NCI-H146 treated with DMSO at 0.1 percent for 48 hours (cell line): Measurements from ENCODE around the gene CLDN3.
A peak's percentile ranks its signal among the peaks of the same experiment; 100 is the strongest.

ENCODE experiments used
- DNase-seq: peaks from one replicate; lab custom pipeline; 2025; ENCODE audit not compliant: unreplicated experiment; lab: John Stamatoyannopoulos, UW

CLDN3 gene

DNA sequence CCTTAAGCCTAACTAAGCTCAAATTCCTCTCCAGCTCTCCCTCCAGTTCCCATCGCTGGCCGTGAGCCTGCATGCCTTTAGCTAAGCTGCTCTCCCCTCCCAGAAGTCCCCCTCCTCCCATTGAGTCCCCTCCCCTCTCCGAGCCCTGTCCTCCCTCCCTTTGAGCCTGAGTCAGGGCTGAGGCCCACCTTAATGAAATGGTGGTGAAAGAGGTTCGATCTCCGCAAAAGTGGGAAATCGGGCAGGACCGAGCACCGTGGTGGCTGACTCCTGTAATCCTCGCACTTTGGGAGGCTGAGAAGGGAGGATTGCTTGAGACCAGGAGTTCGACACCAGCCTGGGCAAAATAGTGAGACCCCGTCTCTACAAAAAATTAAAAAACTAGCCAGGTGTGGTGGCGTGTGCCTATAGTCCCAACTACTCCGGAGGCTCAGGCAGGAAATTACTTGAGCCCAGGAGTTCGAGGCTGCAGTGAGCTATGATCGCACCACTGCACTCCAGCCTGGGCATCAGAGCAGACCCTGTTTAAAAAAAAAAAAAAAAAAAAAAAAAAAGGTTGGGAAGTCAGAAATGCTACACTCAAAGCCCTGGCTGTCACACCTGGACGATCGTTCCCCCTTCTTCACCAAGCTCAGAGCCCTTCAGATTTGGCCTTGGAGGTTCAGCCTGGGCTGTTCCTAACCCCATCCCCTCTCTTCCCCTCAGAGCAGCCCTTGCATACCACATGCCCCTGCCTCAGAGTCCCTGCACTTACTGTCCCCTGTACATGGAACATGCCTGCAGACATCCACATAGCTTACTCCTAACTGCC lies 995 bp upstream of the CLDN3 start:
- no peak for DNase-seq

DNA sequence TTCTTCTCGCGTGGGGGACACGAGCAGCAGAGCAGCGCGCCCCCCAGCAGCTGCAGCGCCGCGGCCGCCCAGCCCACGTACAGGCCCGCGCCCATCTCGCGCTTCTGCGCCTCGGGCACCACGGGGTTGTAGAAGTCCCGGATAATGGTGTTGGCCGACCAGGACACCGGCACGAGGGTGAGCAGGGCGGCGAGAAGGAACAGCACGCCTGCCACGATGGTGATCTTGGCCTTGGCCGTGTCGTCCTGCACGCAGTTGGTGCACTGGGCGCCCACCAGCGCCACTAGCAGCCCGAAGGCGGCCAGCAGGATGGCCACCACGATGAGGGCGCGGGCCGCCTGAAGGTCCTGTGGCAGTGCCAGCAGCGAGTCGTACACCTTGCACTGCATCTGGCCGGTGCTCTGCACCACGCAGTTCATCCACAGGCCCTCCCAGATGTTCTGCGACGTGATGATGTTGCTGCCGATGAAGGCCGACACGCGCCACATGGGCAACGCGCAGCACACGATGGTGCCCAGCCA lies 529 bp downstream of the CLDN3 start:
- no peak for DNase-seq

GRCh38 chr7:73768641-73769480 lies 1.2 kb downstream of the CLDN3 start:
- DNase-seq: no peak

- no peak for DNase-seq
Measured at GRCh38 chr7:73766556-73767229, 3.4 kb downstream of the CLDN3 start.

GRCh38 chr7:73762659-73762999 lies 7.4 kb downstream of the CLDN3 start:
- DNase-seq: no peak

GRCh38 chr7:73761854-73762658 lies 8.0 kb downstream of the CLDN3 start:
- no peak for DNase-seq

GRCh38 chr7:73758581-73759138 lies 11.4 kb downstream of the CLDN3 start:
- no peak for DNase-seq

- no peak for DNase-seq
Measured at GRCh38 chr7:73749931-73750776, 19.9 kb downstream of the CLDN3 start.

DNA sequence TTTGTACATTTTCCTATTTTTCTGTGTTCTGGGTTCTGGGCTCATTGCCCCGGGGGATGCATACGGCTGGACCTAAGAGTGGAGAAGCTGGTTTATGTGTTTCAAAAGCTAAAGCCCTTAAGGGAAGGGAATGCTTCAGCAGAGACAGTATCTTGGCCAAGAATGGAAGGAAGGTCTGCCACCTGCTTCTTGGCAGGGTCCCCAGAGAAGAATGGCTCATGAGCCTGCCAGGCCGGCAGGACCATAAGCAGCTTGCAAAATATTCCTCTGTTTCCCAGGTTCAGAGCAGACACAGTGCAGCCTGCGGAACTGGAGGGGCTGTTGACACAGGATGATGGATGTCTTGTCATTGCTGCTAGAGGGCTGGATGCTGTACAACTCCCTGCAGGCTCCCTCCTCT lies 23.7 kb downstream of the CLDN3 start:
- no peak for DNase-seq

DNA sequence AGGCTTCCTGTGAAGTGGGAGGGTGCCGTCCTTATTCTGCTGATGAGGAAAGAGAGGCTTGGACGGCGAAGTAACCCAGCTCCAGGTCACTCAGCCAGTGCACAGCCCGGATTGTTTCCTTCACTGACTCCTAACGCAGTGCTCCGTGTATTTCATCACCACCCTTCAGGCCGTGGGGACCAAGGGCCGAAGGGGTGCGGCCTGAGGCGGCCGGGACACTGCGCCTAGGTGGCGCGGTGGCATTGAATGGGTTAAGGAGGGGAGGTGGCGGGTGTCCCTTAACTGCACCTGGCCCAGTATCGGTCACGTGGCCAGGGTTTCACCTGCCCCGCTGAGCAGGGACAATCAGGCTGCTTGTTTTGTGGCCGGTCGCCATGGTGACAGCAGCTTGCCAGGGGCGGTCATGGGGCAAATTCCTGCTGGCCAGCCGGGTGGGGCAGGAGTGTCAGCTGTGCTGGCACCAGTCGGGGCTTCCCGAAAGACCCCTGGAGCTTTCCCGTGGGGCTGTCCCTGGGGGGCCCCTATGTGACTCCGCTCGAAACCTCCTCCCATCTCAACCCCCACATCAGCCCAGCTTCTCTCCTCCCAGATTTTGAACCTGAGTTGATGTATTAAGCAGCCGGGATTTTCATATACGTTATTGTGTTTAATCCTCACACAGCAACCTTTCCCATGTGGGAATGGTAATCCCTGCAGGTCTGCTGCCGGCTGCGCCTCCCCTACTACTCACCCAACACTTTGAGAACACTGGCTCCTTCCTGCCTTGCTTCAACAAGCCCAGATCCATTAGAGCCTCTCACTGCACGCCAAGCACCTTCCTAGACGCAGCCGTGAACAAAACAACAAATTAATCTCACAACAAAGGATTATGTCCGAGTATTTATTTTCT lies 27.1 kb downstream of the CLDN3 start:
- peak; percentile 95 for DNase-seq

GRCh38 chr7:73742338-73742752 lies 27.7 kb downstream of the CLDN3 start:
- DNase-seq: no peak

DNA sequence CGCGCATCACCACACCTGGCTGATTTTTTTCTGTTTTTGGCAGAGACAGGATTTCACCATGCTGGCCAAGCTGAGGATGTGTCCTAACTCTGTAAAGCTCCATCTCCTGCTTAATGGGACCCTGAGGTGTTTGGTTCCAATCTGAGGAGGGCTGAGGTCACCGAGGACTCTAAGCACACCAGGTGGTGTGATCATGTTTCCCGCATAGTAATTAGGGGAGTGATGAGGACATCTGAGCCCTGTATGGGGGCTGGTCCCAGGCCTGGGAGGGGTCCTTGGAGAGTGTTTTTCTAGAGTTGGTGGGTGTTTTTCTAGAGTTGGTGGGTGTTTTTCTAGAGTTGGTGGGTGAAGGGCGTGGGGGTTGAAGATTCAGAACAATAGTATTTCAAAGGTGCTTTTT lies 28.5 kb downstream of the CLDN3 start:
- peak; percentile 71 for DNase-seq

- DNase-seq: no peak
Measured at GRCh38 chr7:73740771-73741170, 29.3 kb downstream of the CLDN3 start.

GRCh38 chr7:73740212-73740611 lies 29.9 kb downstream of the CLDN3 start:
- no peak for DNase-seq

- DNase-seq: no peak
Measured at GRCh38 chr7:73739387-73739767, 30.7 kb downstream of the CLDN3 start.

DNA sequence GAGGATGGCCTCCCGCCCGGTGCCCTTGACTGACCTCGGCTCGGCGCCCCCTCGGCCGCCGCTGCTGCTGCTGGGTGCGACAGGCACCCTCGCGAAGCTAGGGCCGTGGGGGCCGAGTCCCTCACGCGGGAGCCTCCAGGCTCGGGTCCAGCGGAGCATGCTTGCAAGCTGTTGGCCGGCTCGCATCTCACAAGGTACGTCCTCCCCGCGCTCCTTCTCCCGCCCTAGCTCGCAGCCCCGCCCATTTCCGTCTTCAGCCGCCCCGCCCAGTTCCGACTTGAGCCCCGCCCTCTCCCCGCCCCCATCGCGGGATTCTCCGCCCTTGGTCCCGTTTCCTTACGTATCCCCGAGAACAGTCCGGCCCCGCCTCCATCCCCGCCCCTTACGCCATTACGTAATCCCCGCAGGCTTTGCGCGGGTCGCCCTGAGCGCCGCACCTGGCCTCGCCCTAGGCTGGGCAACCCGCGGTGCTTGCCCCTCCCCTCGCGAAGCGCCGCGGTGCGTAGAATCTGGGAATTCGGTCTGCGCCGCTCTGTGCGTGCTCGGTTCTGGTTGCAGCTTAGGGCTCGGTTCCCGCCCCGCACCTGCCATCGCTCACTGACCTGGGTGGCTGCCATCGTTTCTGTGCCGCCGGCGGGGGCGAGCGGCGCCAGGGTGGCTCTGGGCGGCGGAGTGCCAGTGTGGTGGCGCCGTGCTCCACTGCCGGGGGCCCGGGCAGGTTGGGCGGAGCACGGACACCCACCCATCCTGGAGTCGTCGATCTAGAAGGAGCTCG lies 31.3 kb downstream of the CLDN3 start, which contains the start of gene ABHD11:
TSS of gene ABHD11 (minus strand) at position 191 of the 775 bp plus-strand sequence. CDS start at position 159, 32 bp downstream.
- peak; percentile 93 for DNase-seq

- peak; percentile 32 for DNase-seq
Measured at GRCh38 chr7:73738220-73738611, 31.9 kb downstream of the CLDN3 start.
